Measurements from ENCODE around the gene RAPGEF3. TPM values are rescaled to one million over a fixed set of nuclear protein-coding genes. Genes with fewer than 3 reads are reported as not detected.

Gene RAPGEF3
- polyA plus RNA-seq, 3 donors = 0.08 to 2.5 (median 0.60) TPM

- H4K20me1 ChIP-seq (ENCODE audit: insufficient read depth, low read length) = no peaks in the 10 kb centered on the region
- H3K36me3 Mint-ChIP-seq = peaks cover 0 to 2% of the 10 kb centered on the region in 2 donors
- TF ChIP-seq CTCF (IDR thresholded peaks at IDR 0.05) = no peak
- peak overlapping the region in 1 of 2 donors; percentile 39 for H3K4me3 Mint-ChIP-seq
- H3K9me3 ChIP-seq (replicated peaks in 1 of 2; ENCODE audit: control insufficient read depth in 1 of 2, insufficient read depth in 1 of 2, low read length in 2 of 2) = no peaks in the 10 kb centered on the region
- H3K4me2 ChIP-seq (replicated peaks; ENCODE audit: extremely low read depth, low read length, poor library complexity, severe bottlenecking) = no peak overlapping the region
- no peaks in the 10 kb centered on the region for H3K36me3 ChIP-seq (replicated peaks in 1 of 2; ENCODE audit: control insufficient read depth in 1 of 2, insufficient read depth in 2 of 2, low read length in 2 of 2)
- peaks cover 11 to 18% (median 14%) of the 10 kb centered on the region in 3 donors for H3K27me3 Mint-ChIP-seq (ENCODE audit: low read depth in 3 of 3)
- H3K9ac ChIP-seq (ENCODE audit: insufficient read depth, low read length, poor library complexity, severe bottlenecking) = no peak overlapping the region
- 94% methylated on average over 2 of the region's 3 CpGs for WGBS (ENCODE audit: insufficient coverage)
- H3K4me1 ChIP-seq (ENCODE audit: control insufficient read depth in 1 of 2, insufficient read depth in 2 of 2, low read length in 2 of 2) = peaks cover 30 to 41% of the 10 kb centered on the region in 2 donors
- peaks cover 0 to 1% (median 0%) of the 10 kb centered on the region in 7 donors for H3K9me3 Mint-ChIP-seq
- intact Hi-C loops (cut with micrococcal nuclease) = no loop called here
- peaks cover 48% of the 10 kb centered on the region for H3K4me1 Mint-ChIP-seq
- H3K4me3 ChIP-seq (replicated peaks in 1 of 3; ENCODE audit: low read depth in 2 of 3, low read length in 3 of 3) = no peak overlapping the region
- H3K27ac Mint-ChIP-seq = no peak overlapping the region
- H3K79me2 ChIP-seq (ENCODE audit: insufficient read depth, low read length) = no peaks in the 10 kb centered on the region
- no peak for DNase-seq
- H3K27me3 ChIP-seq (ENCODE audit: control insufficient read depth in 2 of 2, insufficient read depth in 2 of 2, low read length in 2 of 2) = no peaks in the 10 kb centered on the region
- no peak overlapping the region for H3K27ac ChIP-seq (ENCODE audit: low read depth in 1 of 2, low read length in 2 of 2)
- H2AFZ ChIP-seq (ENCODE audit: insufficient read depth, low read depth, low read length, poor library complexity, severe bottlenecking) = no peak overlapping the region
Observed at GRCh38 chr12:47739297-47739696, 19.4 kb downstream of the RAPGEF3 start.

GRCh38 chr12:47737936-47738594 is 20.6 kb downstream of the RAPGEF3 start:
- Histone ChIP-seq H3K9ac (ENCODE audit: insufficient read depth, low read length, poor library complexity, severe bottlenecking) (no peak overlapping the region), H4K20me1 (ENCODE audit: insufficient read depth, low read length) (no peaks in the 10 kb centered on the region), H3K4me1 (ENCODE audit: control insufficient read depth in 1 of 2, insufficient read depth in 2 of 2, low read length in 2 of 2) (peaks cover 30 to 42% of the 10 kb centered on the region in 2 donors), H3K79me2 (ENCODE audit: insufficient read depth, low read length) (no peaks in the 10 kb centered on the region), H2AFZ (ENCODE audit: insufficient read depth, low read depth, low read length, poor library complexity, severe bottlenecking) (no peak overlapping the region), H3K27me3 (ENCODE audit: control insufficient read depth in 2 of 2, insufficient read depth in 2 of 2, low read length in 2 of 2) (no peaks in the 10 kb centered on the region), H3K4me3 (replicated peaks in 1 of 3; ENCODE audit: low read depth in 2 of 3, low read length in 3 of 3) (no peak overlapping the region), H3K36me3 (replicated peaks in 1 of 2; ENCODE audit: control insufficient read depth in 1 of 2, insufficient read depth in 2 of 2, low read length in 2 of 2) (no peaks in the 10 kb centered on the region), H3K9me3 (replicated peaks in 1 of 2; ENCODE audit: control insufficient read depth in 1 of 2, insufficient read depth in 1 of 2, low read length in 2 of 2) (no peaks in the 10 kb centered on the region), H3K4me2 (replicated peaks; ENCODE audit: extremely low read depth, low read length, poor library complexity, severe bottlenecking) (no peak overlapping the region), H3K27ac (ENCODE audit: low read depth in 1 of 2, low read length in 2 of 2) (no peak overlapping the region)
- H3K4me1 Mint-ChIP-seq = peaks cover 48% of the 10 kb centered on the region
- H3K27me3 Mint-ChIP-seq (ENCODE audit: low read depth in 3 of 3) = peaks cover 6 to 11% (median 7%) of the 10 kb centered on the region in 3 donors
- 96% methylated on average over 12 of the region's 17 CpGs for WGBS (ENCODE audit: insufficient coverage)
- H3K4me3 Mint-ChIP-seq = no peak overlapping the region
- no peak for TF ChIP-seq CTCF (IDR thresholded peaks at IDR 0.05)
- no peak for DNase-seq
- peaks cover 0 to 1% (median 0%) of the 10 kb centered on the region in 7 donors for H3K9me3 Mint-ChIP-seq
- H3K27ac Mint-ChIP-seq = peak overlapping the region in 1 of 7 donors; percentile 52
- H3K36me3 Mint-ChIP-seq = peaks cover 0 to 2% of the 10 kb centered on the region in 2 donors
- intact Hi-C loops (cut with micrococcal nuclease) = no loop called here
